Islet of Langerhans (tissue), 1 donor: ENCODE data around the gene SERTAD3.
"Not testable (repeated sequence)": the region's sequence is repeated elsewhere in the genome, so short reads cannot be mapped to it uniquely, and the experiment has no call there.

Source experiments
- FAIRE-seq: peaks from one replicate; lab custom pipeline; 2011; peaks lifted over from hg19 to GRCh38; lab: Jason Lieb, UNC

SERTAD3 gene

GRCh38 chr19:40457953-40458596 is 13.9 kb upstream of the SERTAD3 start:
- FAIRE-seq = no peak

GRCh38 chr19:40457048-40457447 is 12.9 kb upstream of the SERTAD3 start:
- no peak for FAIRE-seq

GRCh38 chr19:40453943-40454342 is 9.8 kb upstream of the SERTAD3 start:
- FAIRE-seq = not testable (repeated sequence)

DNA sequence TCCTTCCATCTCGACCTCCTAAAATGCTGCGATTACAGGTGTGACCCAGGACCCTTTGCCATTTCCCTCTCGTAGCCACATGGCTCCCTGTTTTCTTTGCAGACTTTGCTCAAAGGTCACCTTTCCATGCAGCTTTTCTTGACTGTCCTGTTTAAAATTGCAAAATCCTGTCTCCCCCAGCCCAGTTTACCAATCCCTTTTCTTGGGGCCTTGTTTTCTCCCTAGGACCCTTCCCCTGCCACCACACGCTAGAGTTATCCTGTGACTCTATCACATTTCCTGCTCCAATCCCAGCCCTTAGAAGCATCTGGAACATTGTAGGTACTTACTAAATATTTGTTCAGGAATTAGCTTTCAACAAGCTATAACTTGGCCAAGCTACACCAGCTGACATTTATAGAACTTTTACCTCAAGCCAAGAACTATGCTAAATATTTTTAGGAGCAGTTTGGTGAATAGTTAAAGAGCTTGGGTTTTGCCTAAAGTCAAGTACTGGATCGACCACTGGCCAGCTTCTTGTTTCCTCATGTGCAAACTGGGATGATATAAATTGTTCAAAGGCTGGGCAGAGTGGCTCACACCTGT is 9.1 kb upstream of the SERTAD3 start:
- no peak for FAIRE-seq

DNA sequence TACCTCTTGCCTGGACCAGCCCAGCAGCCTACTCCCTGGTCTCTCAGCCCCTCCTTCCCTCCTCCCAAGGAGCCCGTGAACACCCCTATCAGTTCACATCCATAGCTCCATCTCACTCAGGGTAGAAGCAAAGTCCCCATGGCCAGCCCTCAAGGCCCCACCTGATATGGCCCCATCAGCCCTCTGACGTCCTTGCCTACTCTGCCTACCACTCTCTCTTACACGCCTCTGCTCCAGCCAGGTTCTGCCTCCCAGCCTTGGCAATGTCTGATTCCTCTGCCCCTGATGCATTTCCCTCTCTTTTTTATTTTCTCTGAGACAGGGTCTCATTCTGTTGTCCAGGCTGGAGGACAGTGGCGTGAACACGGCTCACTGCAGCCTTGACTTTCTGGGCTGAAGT is 7.9 kb upstream of the SERTAD3 start:
- no peak for FAIRE-seq

DNA sequence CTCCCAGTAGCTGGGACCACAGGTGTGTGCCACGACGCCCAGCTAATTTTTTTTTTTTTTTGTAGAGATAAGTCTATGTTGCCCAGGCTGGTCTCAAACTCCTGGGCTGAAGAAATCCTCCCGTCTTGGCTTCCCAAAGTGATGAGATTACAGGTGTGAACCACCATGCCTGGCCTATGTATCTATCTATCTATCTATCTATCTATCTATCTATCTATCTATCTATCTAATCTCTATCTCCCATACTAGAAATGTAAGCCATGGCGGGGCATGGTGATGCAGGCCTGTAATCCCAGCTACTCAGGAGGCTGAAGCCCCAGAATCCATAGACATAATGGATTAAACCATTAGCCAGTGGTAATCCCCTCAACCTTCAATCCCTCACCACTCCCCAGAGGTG is 6.5 kb upstream of the SERTAD3 start:
- FAIRE-seq = no peak

DNA sequence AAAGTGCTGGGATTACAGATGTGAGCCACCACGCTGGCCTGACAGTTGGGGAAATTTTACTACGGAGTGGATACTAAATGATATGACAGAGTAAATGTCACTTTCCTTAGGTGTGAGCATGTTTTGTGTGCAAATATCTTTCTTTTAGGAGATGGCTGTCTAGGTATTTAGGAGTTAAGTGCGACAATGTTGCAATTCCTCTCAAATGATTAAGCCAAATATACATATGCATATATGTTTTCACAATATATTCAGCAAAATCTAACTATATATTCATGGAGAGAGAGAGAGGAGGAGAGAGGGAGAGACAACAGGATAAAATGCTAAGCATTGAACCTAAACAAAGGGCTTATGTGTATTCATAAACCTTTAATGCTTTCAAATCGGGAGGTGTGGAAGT is 5.4 kb upstream of the SERTAD3 start:
- no peak for FAIRE-seq

GRCh38 chr19:40446263-40446784 is 2.2 kb upstream of the SERTAD3 start:
- no peak for FAIRE-seq

- no peak for FAIRE-seq
Measured at GRCh38 chr19:40445780-40446262, 1.7 kb upstream of the SERTAD3 start.

GRCh38 chr19:40444825-40445312 is 734 bp upstream of the SERTAD3 start:
- FAIRE-seq = no peak

GRCh38 chr19:40443131-40443999 is 770 bp downstream of the SERTAD3 start:
- no peak for FAIRE-seq

- no peak for FAIRE-seq
Measured at GRCh38 chr19:40442328-40443130, 1.6 kb downstream of the SERTAD3 start.

DNA sequence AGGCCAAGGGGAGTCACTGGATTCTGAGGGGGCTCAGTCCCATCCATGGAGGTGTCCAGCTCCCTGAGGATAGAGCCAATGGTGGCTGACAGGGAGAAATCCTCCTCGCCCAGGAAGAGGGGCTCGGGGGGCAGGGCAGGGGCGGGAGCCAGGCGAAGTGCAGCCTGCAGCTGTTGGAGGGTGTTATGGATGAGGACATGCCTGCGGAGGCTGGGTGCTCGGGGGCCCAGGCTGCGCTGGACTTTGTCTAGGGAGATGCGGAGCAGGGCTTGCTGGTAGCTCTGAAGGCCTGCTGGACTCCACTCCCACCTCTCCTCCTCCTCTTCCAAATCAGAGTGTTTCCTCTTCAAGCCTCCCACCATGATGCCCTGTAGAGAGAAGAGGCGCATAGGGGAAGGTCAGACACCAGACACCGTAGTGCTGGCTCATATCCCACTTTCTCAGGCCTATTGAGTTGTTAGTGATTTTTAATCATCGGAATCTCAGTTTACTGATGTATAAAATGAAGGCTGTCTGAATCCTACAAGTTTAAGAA is 2.3 kb downstream of the SERTAD3 start:
- no peak for FAIRE-seq

GRCh38 chr19:40438284-40438683 is 5.9 kb downstream of the SERTAD3 start:
- FAIRE-seq = no peak

DNA sequence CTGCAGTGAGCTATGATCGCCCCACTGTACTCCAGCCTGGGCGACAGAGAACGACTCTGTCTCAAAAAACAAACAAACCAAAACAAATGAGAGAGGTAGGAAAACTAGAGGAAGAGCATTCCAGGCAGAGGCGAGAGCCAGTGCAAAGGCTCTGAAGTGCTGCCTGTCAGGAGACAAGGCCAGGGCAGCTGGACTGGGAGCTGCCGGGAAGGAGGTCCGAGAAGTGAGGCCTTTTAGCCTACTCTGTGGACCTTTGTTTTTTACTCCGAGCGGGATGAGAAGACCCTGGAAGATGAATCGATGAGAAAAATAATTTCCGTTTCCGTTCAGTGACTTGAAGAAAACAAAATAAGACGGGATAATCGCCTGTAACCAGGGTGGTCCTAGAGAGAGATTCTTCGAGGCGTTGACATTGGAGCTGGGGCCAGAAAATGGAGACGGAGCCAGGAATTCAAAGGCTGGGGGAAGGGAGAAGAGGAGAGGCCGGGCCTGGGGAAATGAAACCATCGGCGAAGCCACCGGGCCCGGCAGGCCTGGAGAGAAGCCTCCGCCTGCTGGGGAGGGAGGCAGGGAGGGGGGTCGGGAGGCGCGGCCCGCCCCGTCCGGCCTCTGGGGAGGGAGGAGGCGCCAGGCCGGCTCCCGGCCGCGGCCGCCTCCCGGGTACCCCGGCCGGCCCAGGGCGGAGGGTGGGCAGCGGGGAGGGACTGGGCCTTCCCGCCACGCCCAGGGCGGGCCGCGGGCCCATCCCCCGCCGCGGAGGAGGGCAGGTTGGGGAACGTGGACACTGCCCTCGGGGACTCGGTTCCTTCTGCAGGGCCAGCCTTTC is 10.5 kb downstream of the SERTAD3 start:
- FAIRE-seq = no peak

DNA sequence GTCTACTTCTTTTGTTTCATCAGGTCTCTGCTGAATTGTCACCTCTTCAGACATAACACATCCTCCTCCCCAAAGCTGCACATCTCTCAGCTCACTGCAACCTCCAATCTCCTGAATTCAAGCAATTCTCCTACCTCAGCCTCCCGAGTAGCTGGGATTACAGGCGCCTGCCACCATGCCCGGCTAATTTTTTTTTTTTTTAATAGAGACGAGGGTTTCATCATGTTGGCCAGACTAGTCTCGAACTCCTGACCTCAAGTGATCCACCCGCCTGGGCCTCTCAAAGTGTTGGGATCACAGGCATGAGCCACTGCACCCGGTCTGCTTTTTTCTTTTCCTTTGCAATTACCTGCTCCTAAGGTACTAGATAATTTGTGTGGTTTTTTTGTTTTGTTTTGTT is 11.4 kb downstream of the SERTAD3 start:
- not testable (repeated sequence) for FAIRE-seq

DNA sequence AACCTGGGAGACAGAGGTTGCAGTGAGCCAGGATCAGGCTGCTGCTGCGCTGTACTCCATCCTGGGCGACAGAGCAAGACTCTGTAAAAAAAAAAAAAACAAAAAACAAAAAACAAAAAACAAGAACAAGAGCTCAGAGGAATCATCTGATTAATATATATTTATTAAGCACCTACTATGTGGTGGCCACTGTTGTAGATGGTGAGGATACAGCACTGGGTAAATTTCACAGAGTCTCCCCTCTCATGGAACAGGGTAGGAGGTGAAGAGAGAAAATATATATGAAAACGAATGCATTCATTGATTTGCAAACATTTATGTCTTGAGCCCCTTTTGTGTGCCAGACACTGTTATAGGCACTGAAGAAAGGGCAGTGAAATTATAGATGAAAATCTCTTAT is 12.4 kb downstream of the SERTAD3 start:
- FAIRE-seq = no peak

- FAIRE-seq = not testable (repeated sequence)
Measured at GRCh38 chr19:40430242-40430641, 13.9 kb downstream of the SERTAD3 start.

DNA sequence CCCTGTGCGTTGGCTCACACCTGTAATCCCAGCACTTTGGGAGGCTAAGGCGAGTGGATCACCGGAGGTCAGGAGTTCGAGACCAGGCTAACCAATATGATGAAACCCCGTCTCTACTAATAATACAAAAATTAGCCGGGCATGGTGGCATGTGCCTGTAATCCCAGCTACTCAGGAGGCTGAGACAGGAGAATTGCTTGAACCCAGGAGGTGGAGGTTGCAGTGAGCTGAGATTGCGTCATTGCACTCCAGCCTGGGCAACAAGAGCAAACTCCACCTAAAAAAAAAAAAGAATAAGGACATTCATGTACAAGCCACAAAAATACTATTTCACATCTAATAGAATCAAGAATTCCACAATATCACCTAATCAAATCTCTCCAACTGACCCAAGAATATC is 15.9 kb downstream of the SERTAD3 start:
- FAIRE-seq = not testable (repeated sequence)

- no peak for FAIRE-seq
Measured at GRCh38 chr19:40425450-40426287, 18.5 kb downstream of the SERTAD3 start, which contains the start of gene SERTAD1. SERTAD1 (minus strand) TSS chr19:40425992; CDS start chr19:40423546, 2,446 bp downstream.
